Ascending aorta (tissue), 2 donors: ENCODE results near the gene CPPED1. TPM values are rescaled to one million over a fixed set of nuclear protein-coding genes. Genes with fewer than 3 reads are reported as not detected.

Experiments
- DNase-seq, 2 donors: peaks; one replicate each; pipeline ENCODE4 v3.0.0-alpha.2; 2019; ENCODE audit warnings: low spot score in 2 of 2
- H3K27ac ChIP-seq, 2 donors: fragments of 200-600 bp; sonication (generic); one replicate each; pipeline ENCODE4 v1.5.1; 2016 to 2017; ENCODE audit warnings: mild to moderate bottlenecking in 1 of 2
- H3K27me3 ChIP-seq: fragments of 200-600 bp; sonication (generic); one replicate; pipeline ENCODE4 v1.5.1; 2017
- H3K36me3 ChIP-seq, 2 donors: fragments of 200-600 bp; sonication (generic); one replicate each; pipeline ENCODE4 v1.5.1; 2016
- H3K4me1 ChIP-seq, 2 donors: fragments of 200-600 bp; sonication (generic); one replicate each; pipeline ENCODE4 v1.5.1; 2016 to 2017; ENCODE audit warnings: mild to moderate bottlenecking in 1 of 2
- H3K4me3 ChIP-seq, 2 donors: fragments of 200-600 bp; sonication (generic); one replicate each; pipeline ENCODE4 v1.5.1; 2016 to 2017; ENCODE audit warnings: mild to moderate bottlenecking in 1 of 2
- H3K9me3 ChIP-seq, 2 donors: fragments of 200-600 bp; sonication (generic); one replicate each; pipeline ENCODE4 v1.5.1; 2016
- intact Hi-C: fragments of 100-400 bp; cut with DNase I; formaldehyde crosslinking; loops from one replicate; pipeline ENCODE4 v1.15.1; 2023
- total RNA-seq: library from RNA; depleted of rRNA; stranded (reverse); fragments of >200 nt; gene quantifications from one replicate; pipeline ENCODE4 v1.1.0, GENCODE V29; 2016
- TF ChIP-seq, protein P1 (sequence below), 3 experiments: fragments of 200-600 bp in 2 of 3; fragments of 450-650 bp in 1 of 3; sonication (generic) in 2 of 3; IDR thresholded peaks; one replicate each; pipeline ENCODE4 v1.5.1; 2016 to 2019; ENCODE audit warnings: antibody characterized with exemption in 3 of 3, mild to moderate bottlenecking in 1 of 3, moderate library complexity in 1 of 3

CPPED1 gene
- total RNA-seq, 1 donor from 2014 or later, result 13.3 TPM

- Histone ChIP-seq H3K36me3 (peaks cover 14 to 30% of the 10 kb centered on the region in 2 donors), H3K9me3 (peaks cover 0 to 18% of the 10 kb centered on the region in 2 donors), H3K4me3 (no peak overlapping the region), H3K4me1 (no peaks in the 10 kb centered on the region), H3K27me3 (no peaks in the 10 kb centered on the region), H3K27ac (no peak overlapping the region)
- TF ChIP-seq, protein P1, sequence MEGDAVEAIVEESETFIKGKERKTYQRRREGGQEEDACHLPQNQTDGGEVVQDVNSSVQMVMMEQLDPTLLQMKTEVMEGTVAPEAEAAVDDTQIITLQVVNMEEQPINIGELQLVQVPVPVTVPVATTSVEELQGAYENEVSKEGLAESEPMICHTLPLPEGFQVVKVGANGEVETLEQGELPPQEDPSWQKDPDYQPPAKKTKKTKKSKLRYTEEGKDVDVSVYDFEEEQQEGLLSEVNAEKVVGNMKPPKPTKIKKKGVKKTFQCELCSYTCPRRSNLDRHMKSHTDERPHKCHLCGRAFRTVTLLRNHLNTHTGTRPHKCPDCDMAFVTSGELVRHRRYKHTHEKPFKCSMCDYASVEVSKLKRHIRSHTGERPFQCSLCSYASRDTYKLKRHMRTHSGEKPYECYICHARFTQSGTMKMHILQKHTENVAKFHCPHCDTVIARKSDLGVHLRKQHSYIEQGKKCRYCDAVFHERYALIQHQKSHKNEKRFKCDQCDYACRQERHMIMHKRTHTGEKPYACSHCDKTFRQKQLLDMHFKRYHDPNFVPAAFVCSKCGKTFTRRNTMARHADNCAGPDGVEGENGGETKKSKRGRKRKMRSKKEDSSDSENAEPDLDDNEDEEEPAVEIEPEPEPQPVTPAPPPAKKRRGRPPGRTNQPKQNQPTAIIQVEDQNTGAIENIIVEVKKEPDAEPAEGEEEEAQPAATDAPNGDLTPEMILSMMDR (IDR thresholded peaks at IDR 0.05), result no peak
- intact Hi-C loops, result no loop called here
- DNase-seq, result no peak
These were observed 142.0 kb downstream of the CPPED1 start for GRCh38 chr16:12661656-12662172.

DNA sequence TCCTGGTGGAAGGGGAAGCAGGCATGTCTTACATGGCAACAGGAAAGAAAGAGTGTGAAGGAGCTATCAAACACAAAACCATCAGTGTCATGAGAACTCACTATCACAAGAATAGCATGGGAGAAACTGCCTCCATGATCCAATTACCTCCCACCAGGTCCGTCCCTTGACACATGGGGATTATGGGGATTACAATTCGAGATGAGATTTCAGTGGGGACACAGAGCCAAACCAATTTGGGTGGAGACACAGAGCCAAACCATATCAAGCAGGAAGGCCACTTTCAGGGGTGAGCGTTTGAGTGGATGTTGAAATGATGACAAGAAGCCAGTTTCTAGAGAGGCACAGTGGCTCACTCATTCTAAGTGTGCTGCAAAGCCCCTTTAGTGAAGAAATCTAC lies 143.8 kb downstream of the CPPED1 start:
- Histone ChIP-seq H3K4me1 (no peaks in the 10 kb centered on the region), H3K27ac (no peak overlapping the region), H3K4me3 (no peak overlapping the region), H3K9me3 (peaks cover 0 to 22% of the 10 kb centered on the region in 2 donors), H3K36me3 (peaks cover 14 to 29% of the 10 kb centered on the region in 2 donors), H3K27me3 (no peaks in the 10 kb centered on the region)
- intact Hi-C loops, result no loop called here
- TF ChIP-seq, protein P1 (IDR thresholded peaks at IDR 0.05), result no peak
- no peak for DNase-seq

- intact Hi-C loops, result no loop called here
- H3K36me3 ChIP-seq, result peaks cover 7 to 16% of the 10 kb centered on the region in 2 donors
- peaks cover 0 to 22% of the 10 kb centered on the region in 2 donors for H3K9me3 ChIP-seq
- H3K4me3 ChIP-seq, result no peak overlapping the region
- H3K27ac ChIP-seq, result no peak overlapping the region
- no peaks in the 10 kb centered on the region for H3K27me3 ChIP-seq
- no peaks in the 10 kb centered on the region for H3K4me1 ChIP-seq
- TF ChIP-seq, protein P1 (IDR thresholded peaks at IDR 0.05), result no peak
- DNase-seq, result no peak
These were observed 145.2 kb downstream of the CPPED1 start for GRCh38 chr16:12658506-12658905.

- no peaks in the 10 kb centered on the region for H3K27me3 ChIP-seq
- intact Hi-C loops, result no loop called here
- TF ChIP-seq, protein P1 (IDR thresholded peaks at IDR 0.05), result no peak
These were observed 148.2 kb downstream of the CPPED1 start for GRCh38 chr16:12655537-12655936.

DNA sequence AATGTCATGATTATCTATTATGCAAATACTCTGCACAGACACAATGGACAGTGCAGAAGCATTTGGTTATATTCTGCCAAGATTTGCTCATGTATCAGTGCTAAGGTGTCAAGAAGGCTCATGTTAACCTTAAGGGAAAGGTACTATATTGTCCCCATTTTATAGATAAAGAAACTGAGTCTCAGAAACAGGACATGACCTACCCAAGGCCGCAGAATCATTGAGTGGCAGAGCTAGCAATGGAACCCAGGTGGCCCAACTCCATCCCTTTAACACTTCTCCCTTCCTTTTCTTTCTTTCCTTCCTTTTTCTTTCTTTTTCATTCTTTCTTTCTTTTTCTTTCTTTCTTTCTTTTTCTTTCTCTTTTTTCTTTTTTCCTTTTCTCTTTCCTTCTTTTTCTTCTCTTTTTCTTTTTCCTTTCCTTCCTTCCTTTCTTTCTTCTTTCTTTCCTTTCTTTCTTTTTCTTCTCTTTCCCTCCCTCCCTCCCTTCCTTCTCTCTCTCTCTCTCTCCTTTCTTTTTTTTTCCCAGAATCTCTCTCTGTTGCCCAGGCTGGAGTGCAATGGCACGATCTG lies 149.8 kb downstream of the CPPED1 start:
- DNase-seq, result no peak
- no peaks in the 10 kb centered on the region for H3K27me3 ChIP-seq
- H3K4me1 ChIP-seq, result no peaks in the 10 kb centered on the region

More at GRCh38 chr16:12655537-12655936, 148.2 kb downstream of the CPPED1 start:
- H3K9me3 ChIP-seq, result peaks cover 0 to 22% of the 10 kb centered on the region in 2 donors
- no peaks in the 10 kb centered on the region for H3K36me3 ChIP-seq
- DNase-seq, result no peak
- no peak overlapping the region for H3K4me3 ChIP-seq
- H3K27ac ChIP-seq, result no peak overlapping the region
- H3K4me1 ChIP-seq, result no peaks in the 10 kb centered on the region

More for the DNA sequence above, 149.8 kb downstream of the CPPED1 start:
- H3K27ac ChIP-seq, result no peak overlapping the region
- TF ChIP-seq, protein P1 (IDR thresholded peaks at IDR 0.05), result no peak
- intact Hi-C loops, result no loop called here
- no peaks in the 10 kb centered on the region for H3K36me3 ChIP-seq
- H3K9me3 ChIP-seq, result peaks cover 0 to 22% of the 10 kb centered on the region in 2 donors
- H3K4me3 ChIP-seq, result no peak overlapping the region
